KG1 (cell line): ENCODE results near the gene SMIM10L2A.
"Not testable (repeated sequence)": the region's sequence is repeated elsewhere in the genome, so short reads cannot be mapped to it uniquely, and the experiment has no call there.

Experiments used
- DNase-seq: peaks from one replicate; lab custom pipeline; 2025; lab: John Stamatoyannopoulos, UW

The SMIM10L2A gene

GRCh38 chrX:135423173-135423864 is 1.6 kb downstream of the SMIM10L2A start:
- DNase-seq: not testable (repeated sequence)

- no peak for DNase-seq
Observed at GRCh38 chrX:135424469-135424868, 2.7 kb downstream of the SMIM10L2A start.

GRCh38 chrX:135425026-135425965 is 3.6 kb downstream of the SMIM10L2A start:
- DNase-seq: no peak

GRCh38 chrX:135429429-135429828 is 7.7 kb downstream of the SMIM10L2A start:
- DNase-seq: no peak

DNA sequence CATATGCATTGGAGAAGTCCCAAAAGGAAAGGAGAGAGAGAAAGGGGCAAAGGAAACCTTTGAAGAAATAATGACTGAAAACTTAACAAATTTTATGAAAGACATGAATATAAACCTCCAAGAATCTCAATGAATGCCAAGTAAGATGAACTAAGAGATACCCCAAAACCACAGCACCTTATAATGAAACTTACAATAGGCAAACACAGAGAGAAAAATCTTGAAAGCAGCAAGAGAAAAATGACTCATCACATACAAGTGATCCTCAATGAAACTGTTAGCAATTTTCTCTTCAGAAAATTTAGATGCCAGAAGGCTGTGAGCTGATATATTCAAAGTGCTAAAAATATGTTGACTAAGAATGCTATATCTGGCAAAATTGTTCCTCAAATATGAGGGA is 10.1 kb downstream of the SMIM10L2A start:
- DNase-seq: no peak

- DNase-seq: no peak
Observed at GRCh38 chrX:135432453-135432852, 10.7 kb downstream of the SMIM10L2A start.

- DNase-seq: no peak
Observed at GRCh38 chrX:135432881-135433521, 11.3 kb downstream of the SMIM10L2A start.

GRCh38 chrX:135433531-135434257 is 11.9 kb downstream of the SMIM10L2A start:
- DNase-seq: no peak

DNA sequence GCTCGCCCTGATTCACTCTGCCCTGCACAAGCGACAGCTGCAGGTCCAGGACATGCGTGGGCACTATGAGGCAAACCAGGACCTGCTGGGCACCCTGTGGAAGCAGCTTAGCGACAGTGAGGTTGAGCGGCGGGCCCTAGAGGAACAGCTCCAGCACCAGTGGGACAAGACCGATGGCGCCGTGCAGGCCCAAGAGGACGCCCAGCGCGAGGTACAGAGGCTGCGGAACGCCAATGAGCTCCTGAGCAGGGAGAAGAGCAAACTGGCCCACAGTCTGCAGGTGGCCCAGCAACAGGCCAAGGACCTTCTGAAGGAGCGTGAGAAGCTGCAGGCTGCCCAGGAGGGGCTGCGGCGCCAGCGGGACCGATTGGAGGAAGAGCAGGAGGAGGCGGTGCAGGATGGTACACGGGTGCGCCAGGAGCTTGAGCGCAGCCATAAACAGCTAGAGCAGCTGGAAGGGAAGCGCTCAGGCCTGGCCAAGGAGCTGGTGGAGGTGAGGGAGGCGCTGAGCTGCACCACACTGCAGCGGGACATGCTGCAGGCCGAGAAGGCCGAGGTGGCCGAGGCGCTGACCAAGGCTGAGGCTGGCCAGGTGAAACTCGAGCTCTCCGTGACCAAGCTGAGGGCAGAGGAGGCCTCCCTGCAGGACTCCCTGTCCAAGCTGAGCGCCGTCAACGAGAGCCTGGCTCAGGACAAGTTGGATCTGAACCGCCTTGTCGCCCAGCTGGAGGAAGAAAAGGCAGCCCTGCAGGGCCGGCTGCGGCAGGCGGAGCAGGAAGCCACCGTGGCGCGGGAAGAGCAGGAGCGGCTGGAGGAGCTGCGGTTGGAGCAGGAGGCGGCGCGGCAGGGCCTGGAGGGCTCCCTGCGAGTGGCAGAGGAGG is 12.8 kb downstream of the SMIM10L2A start:
- DNase-seq: no peak

GRCh38 chrX:135435139-135435922 is 13.6 kb downstream of the SMIM10L2A start:
- DNase-seq: no peak

- no peak for DNase-seq
Observed at GRCh38 chrX:135435933-135436332, 14.2 kb downstream of the SMIM10L2A start.

DNA sequence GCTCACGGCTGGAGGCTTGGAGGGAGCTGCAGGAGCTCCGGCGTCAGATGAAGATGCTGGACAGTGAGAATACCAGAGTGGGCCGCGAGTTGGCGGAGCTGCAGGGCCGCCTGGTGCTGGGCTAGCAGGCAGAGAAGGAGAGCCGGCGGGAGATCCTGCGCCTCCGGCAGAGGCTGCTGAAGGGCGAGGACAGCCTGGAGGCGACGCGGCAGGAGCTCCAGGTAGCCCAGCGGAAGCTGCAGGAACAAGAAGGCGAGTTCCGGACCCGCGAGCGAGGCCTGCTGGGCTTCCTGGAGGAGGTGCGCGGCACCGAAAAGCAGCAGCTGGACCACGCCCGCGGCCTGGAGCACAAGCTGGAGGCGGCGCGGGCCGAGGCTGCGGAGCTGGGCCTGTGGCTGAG is 14.7 kb downstream of the SMIM10L2A start:
- DNase-seq: no peak

GRCh38 chrX:135436966-135437866 is 15.5 kb downstream of the SMIM10L2A start:
- DNase-seq: no peak

GRCh38 chrX:135437867-135438733 is 16.4 kb downstream of the SMIM10L2A start:
- no peak for DNase-seq

- no peak for DNase-seq
Observed at GRCh38 chrX:135438734-135439043, 16.9 kb downstream of the SMIM10L2A start.

GRCh38 chrX:135449637-135450550 is 28.1 kb downstream of the SMIM10L2A start:
- DNase-seq: no peak

- DNase-seq: no peak
Observed at GRCh38 chrX:135453381-135453780, 31.6 kb downstream of the SMIM10L2A start.
